Measurements from ENCODE around the gene PRKAG2.
"Not testable (repeated sequence)": the region's sequence is repeated elsewhere in the genome, so short reads cannot be mapped to it uniquely, and the experiment has no call there.

Gene PRKAG2

DNA sequence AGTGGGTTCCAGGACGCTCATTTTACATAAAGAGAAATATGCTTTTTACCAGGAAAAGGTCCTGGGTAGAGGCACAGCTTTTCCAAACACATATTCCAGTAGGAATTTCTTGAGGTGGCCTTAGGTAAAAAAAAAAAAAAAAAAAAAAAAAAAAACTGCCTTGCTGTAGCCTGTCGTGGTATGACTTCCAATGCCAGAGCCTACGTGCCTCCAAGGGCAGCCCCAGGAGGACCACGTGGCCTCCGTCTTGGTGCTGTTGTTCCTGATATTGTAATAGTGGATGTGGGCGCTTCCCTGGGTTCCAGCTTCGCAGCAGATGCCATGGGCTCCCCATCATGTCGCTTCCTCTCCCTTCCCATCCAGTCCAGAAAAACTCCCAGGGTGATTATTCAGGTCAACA is 49.3 kb downstream of the PRKAG2 start:
- TF ChIP-seq, protein P1, sequence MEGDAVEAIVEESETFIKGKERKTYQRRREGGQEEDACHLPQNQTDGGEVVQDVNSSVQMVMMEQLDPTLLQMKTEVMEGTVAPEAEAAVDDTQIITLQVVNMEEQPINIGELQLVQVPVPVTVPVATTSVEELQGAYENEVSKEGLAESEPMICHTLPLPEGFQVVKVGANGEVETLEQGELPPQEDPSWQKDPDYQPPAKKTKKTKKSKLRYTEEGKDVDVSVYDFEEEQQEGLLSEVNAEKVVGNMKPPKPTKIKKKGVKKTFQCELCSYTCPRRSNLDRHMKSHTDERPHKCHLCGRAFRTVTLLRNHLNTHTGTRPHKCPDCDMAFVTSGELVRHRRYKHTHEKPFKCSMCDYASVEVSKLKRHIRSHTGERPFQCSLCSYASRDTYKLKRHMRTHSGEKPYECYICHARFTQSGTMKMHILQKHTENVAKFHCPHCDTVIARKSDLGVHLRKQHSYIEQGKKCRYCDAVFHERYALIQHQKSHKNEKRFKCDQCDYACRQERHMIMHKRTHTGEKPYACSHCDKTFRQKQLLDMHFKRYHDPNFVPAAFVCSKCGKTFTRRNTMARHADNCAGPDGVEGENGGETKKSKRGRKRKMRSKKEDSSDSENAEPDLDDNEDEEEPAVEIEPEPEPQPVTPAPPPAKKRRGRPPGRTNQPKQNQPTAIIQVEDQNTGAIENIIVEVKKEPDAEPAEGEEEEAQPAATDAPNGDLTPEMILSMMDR (IDR thresholded peaks at IDR 0.05; ENCODE audit: insufficient read depth, low read depth, low read length, missing control alignments), result no peak
- DNase-seq (ENCODE audit: low read depth), result no peak
- H3K4me3 ChIP-seq (ENCODE audit: low read length), result no peak overlapping the region

DNA sequence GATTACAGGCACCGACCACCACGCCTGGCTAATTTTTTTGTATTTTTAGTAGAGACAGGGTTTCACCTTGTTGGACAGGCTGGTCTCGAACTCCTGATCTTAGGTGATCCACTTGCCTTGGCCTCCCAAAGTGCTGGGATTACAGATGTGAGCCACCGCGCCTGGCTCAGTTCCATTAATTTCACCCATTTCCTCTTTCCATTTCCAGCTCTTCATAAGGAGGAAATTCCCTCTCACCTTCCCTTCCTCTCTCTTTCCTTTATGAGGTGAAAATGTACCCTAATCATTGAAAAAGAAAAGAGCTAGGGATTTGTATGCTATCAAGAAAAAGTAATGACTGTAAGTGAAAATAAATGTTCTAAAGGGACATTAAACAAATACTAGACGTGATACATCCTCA is 50.6 kb downstream of the PRKAG2 start:
- H3K4me3 ChIP-seq (ENCODE audit: low read length); DNase-seq (ENCODE audit: low read depth): not testable (repeated sequence)

DNA sequence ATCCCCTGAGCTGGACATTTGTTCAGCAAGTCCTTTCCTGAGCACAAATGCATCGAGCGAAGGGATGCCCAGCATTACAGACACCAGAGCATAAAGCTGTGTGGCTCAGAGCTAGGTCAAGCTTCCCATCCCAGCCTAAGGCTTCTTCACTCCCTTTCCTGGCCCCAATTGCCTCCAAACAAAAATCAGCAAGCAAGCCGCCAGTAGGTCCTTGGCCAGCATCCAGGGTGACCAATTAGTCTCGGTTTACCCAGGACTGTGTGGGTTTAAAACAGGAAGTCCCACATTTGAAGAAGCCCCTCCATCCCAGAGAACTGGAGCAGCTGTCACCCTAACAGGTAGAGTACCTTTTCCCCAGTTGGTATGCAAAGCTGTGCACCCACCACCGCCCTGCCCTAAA is 51.2 kb downstream of the PRKAG2 start:
- no peak for DNase-seq (ENCODE audit: low read depth)
- TF ChIP-seq, protein P1 (IDR thresholded peaks at IDR 0.05; ENCODE audit: insufficient read depth, low read depth, low read length, missing control alignments), result no peak
- no peak overlapping the region for H3K4me3 ChIP-seq (ENCODE audit: low read length)

DNA sequence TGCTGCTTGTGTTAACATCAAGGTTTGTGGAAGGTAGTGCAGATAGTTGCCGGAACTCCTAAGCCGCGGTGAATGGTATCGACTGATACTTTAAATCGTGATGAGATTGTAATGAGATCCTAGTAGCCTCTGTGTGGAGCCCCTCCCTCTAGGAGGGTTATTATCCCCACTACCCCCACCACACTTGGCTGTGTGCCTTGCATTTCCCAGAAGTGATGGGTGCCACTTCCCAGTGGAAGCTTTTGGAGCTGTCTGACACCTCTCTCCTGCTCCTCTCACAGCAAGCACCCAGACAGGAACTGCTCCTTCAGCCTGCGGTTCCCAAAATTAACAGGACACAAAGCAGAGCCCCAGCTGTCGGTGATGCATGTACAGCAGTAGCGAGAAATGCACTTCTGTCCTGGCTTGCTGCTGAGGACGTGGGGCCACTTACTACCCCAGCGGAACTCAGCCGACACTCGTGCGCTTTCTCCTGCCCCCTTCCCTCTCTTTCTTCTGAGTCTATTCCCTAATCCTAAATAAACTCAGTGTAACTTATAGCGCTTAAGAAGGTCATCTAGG is 52.5 kb downstream of the PRKAG2 start:
- TF ChIP-seq, protein P1 (IDR thresholded peaks at IDR 0.05; ENCODE audit: insufficient read depth, low read depth, low read length, missing control alignments), result no peak
- DNase-seq (ENCODE audit: low read depth), result no peak
- H3K4me3 ChIP-seq (ENCODE audit: low read length), result no peak overlapping the region

DNA sequence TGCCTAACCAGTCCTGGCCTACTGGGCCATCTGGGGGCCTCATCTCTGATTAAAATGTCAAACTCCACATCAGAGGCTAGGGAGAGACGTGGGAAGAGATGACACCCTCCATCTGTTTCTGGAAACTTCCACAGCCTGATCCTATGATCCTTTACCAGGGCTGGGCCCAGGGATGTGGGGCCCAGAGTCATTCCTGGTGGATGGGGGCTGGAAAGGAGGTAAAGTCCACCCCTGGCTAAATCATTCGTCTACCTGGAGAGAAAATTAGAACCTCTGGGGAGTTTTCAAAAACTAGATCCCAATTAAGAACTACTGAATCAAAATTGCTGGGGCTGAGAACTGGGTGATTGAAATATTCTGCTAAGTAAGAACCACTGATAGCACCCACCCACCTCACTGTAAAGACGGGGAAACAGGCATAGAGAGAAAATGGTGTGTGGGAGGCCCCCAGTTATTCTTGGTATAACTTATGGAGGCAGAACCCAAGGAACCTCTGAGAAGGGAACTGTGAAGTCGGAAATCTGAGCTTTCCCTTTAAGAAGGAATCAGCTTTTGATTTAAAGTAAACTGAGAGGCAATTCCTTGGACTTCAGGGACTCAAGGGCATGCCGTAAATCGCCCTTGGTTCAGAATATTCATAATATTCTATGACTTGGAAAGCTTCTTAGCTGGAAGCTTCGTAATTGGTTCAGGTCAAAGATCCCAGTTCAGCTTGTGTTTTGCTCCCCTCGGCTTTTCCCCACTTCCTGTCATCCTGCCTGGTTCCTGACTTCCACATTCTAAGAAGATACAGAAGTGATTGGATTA is 53.1 kb downstream of the PRKAG2 start:
- no peak for DNase-seq (ENCODE audit: low read depth)
- H3K4me3 ChIP-seq (ENCODE audit: low read length), result no peak overlapping the region
- TF ChIP-seq, protein P1 (IDR thresholded peaks at IDR 0.05; ENCODE audit: insufficient read depth, low read depth, low read length, missing control alignments), result no peak

DNA sequence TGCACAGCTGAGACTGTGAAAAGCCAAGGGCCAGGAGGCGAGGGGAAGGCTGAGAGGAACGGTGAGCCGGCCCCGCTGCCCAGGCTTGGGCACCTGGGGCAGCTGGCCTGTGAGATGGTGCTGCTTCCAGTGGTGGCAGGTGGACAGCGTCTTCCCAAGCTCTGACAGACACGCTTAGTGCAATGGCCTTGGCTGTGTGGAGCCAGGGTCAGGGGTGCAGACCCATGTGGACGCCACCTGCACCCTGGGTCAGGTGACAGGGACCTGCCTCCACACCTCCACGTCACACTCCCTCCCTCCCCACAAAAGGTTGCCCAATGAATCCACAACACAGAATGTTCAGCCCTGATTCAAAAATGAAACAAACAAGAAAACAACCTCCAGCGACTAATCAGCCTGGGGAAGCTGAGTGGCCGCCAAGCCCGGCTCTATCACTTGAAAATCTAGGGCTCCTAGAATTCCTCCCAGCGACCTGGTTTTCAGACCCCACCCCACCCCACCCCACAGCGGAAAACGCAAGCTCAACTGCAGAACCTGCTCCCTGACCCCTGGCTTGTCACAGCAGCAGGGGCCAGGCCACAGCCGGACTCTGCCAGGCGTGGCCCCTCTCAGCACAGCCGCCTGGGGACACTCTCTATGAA is 54.3 kb downstream of the PRKAG2 start:
- no peak overlapping the region for H3K4me3 ChIP-seq (ENCODE audit: low read length)
- TF ChIP-seq, protein P1 (IDR thresholded peaks at IDR 0.05; ENCODE audit: insufficient read depth, low read depth, low read length, missing control alignments), result no peak
- DNase-seq (ENCODE audit: low read depth), result no peak

DNA sequence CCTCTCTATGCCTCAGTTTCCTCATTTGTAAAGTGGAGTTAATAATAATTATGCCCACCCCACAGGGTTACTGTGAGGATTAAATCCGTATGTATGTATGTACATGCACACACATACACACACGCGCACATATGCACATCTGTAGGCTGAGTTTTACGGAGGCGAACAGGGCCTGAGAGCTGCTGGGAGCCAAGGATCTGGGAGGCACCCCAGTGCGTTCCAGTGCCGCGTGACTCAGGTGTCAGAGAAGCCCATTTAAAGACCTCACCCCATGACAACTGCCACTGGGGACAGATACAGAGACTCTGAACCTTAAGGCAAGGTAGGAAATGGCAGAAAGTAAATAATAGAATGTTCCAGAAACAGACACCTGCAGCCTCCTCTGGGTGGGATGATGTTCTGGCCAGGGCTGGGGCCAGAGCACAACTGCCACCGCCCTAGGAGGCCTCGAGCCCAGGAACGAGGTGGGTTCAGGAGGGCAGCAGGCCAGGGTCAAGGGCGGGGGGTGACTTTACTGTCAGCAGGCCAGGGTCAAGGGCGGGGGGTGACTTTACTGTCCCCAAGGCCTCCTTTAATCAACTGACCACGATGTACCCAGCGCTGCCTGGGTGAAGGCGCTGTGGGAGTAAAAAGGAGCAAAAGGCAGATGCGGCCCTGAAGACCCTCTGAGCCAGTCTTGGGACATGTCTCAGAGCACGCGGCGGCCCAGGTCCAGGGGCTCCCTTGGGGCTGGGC is 54.9 kb downstream of the PRKAG2 start:
- no peak for DNase-seq (ENCODE audit: low read depth)
- H3K4me3 ChIP-seq (ENCODE audit: low read length), result no peak overlapping the region
- TF ChIP-seq, protein P1 (IDR thresholded peaks at IDR 0.05; ENCODE audit: insufficient read depth, low read depth, low read length, missing control alignments), result no peak
